Adrenal gland (tissue), 5 donors: Measurements from ENCODE around the gene IL25.

Source experiments
- CTCF ChIP-seq, 6 experiments: fragments of 450-650 bp in 4 of 6; fragments of 200-600 bp in 2 of 6; sonication (generic) in 1 of 6; IDR thresholded peaks; 1 replicate in 5 of 6; 2 replicates in 1 of 6; pipeline versions ENCODE4 v1.5.1 to v1.8.0; 2016 to 2021; ENCODE audit warnings: antibody characterized with exemption in 6 of 6, mild to moderate bottlenecking in 2 of 6, moderate library complexity in 1 of 6
- POLR2A ChIP-seq, 2 donors: fragments of 450-650 bp; IDR thresholded peaks; one replicate each; pipeline ENCODE4 v1.6.1; 2017; ENCODE audit warnings: antibody characterized with exemption in 2 of 2, mild to moderate bottlenecking in 2 of 2, moderate library complexity in 1 of 2
- donor health status: DM: no; HTN: no; CAD: no.

GRCh38 chr14:23411563-23412525 is 39.2 kb downstream of the IL25 start:
- TF ChIP-seq CTCF (IDR thresholded peaks at IDR 0.05) (no peak), POLR2A (IDR thresholded peaks at IDR 0.05) (no peak)
